CD4-positive, alpha-beta T cell treated with Interleukin-2 at 100 ng/mL for 4 hours (primary cell): Measurements from ENCODE around the gene NRTN.
"Not testable (repeated sequence)": the region's sequence is repeated elsewhere in the genome, so short reads cannot be mapped to it uniquely, and the experiment has no call there.

Experiments
- DNase-seq: peaks from one replicate; pipeline ENCODE4 v3.0.0-alpha.2; 2020; ENCODE audit warnings: low spot score

NRTN gene

DNA sequence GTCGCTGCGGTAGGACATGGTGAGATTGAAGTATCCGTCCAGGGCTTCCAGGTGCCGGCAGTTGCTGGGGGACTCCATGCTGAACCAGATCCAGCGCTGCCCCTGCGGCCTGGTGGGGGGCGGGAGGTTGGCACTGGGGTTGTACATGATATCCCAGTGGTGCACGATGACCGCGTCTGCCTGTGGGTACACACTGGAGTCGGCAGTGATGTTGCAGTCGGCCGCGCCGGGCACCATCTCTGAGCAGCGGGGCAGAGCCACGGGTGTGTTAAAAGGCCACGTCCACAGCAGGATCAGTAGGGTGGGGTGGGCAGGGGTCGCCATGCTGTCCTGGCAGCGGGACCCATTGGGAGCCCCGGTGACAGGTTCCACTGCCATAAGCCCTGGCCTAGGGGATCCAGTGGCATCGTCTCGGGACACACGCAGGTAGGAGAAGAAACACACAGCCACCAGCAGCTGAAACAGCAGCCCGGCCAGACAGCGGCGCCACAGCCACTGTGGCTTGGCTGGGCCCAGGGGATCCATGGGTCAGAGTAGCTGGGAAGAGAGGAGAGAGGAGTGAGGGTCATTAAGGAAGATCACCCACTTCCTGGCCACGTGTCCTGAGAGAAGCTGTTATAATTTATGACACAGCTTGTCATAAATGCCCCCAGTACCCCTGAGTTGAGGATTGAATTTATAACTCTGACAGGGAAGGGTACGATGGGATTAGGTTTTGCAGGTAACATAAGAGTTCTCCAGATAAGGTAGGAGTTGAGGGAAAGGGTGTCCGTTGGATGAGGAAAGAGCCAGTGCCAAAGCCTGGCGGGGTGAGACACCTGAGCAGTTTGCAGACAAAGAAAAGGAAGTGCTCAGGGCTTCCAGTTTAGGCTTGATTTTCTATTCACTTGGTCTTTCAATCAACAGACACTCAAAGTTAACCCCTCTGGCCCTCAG, 62.6 kb downstream of the NRTN start:
- no peak for DNase-seq

DNA sequence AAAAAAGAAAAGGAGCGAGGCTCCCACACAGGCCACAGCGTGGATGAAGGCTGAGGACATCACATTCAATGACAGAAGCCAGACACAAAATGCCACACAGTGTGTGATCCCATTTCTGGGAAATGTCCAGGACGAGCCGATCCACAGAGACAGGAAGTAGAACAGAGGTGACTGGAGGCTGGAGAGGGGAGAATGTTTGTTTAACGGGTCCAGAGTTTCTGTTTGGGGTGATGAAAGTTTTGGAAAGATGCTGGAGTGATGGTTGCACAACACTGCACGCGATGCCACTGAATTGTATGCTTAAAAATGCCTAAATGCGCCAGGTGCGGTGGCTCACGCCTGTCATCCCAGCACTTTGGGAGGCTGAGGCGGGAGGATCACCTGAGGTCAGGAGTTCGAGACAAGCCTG, 66.1 kb downstream of the NRTN start:
- no peak for DNase-seq

DNA sequence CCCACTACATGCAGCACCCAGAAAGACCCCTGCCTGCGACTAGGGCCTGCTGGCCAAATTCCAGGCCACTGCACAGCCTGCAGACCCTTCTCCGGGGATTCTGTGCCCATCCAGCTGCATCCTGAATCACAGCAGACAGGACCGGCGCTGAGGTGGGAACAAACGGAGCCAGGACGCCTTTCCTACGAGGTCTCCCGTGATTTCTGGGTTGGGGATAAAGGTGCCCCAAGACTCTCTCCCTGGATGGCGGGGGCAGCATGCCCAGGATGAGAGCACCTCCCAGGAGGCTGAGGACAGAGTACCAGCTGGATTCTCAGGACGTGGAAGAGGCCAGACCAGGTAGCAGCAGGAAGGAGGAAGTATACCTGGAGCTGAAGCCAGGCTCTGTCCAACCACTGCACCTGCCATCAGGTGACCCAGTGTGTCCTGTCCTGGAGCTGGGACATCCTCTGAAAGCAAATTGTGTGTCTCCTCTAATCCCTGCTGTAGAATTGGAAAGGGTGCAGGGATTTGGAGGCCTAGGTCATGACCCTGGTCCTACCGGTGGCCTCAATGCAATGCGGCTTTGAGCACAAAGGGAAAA, 68.8 kb downstream of the NRTN start:
- no peak for DNase-seq

DNA sequence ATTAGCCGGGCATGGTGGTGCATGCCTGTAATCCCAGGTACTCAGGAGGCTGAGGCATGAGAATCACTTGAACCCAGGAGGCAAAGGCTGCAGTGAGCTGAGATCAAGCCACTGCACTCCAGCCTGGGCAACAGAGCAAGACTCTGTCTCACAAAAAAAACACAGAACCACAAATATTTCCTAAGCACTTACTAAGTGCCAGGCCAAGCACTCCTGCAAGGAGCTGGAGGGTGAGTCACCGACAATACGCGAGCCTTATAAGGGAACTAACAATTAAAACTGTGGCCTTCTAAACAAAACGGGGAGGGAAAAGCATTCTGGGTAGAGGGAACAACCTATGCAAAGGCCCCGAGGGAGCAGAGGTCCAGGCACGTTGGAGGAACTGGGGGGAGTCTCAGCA, 69.6 kb downstream of the NRTN start:
- not testable (repeated sequence) for DNase-seq

DNA sequence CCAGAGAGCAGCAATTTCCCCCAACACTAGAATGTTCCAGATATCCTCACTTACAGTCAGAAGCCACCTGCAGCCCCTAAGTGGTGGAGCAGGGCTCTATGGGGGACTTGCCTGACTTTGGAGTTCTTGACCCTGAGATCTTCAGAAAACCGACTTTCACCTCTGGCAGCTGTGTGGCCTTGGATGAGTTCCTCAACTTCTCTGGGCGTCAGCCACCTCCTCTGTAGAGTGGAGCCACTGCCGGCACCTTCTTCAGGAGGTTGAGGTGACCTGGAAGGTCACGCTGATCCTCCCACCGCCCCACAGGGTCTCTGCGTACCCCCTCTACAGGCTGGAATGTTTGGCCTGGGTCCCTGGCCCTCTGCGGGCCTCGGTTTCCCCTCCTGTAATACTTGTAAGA, 72.6 kb downstream of the NRTN start:
- DNase-seq = no peak

DNA sequence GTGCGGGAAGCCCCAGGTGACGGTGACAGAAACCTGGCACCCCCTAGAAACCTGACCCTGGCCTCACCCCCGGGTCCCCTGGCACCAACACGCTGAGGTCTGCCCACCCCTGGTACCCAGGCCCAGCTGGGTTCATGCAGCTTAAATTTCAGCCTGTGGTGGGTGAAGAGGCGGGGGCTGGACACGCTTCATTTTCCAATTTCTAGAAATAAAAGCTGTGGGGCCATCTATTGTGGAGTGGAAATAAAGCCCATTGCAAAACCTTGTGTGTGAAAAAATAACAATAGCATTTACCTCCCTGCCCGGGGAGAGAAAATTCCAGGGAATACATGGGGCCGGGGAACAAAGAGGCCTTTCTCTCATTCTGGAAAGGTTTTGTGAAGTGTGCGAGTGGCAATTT, 73.0 kb downstream of the NRTN start:
- no peak for DNase-seq
